Caki2 (cell line): ENCODE data around the gene LRBA. TPM values are rescaled to one million over a fixed set of nuclear protein-coding genes. Genes with fewer than 3 reads are reported as not detected.
"Not testable (repeated sequence)": the region's sequence is repeated elsewhere in the genome, so short reads cannot be mapped to it uniquely, and the experiment has no call there.

Experiments
- DNase-seq: peaks from one replicate; pipeline ENCODE4 v3.0.0-alpha.2; 2015; ENCODE audit warnings: low read depth
- in situ Hi-C: cut with HindIII; loops from 2 replicates; pipeline ENCODE4 v1.10.0; 2016; ENCODE audit warnings: low sequenced_read_pairs, low pct_unique_long_range_greater_than_20kb, mixed read lengths
- total RNA-seq: library from RNA; depleted of rRNA; stranded (reverse); fragments of >200 nt; shearing (Covaris generic); gene quantifications from 2 replicates; pipeline ENCODE4 v1.2.3, GENCODE V29; 2014; ENCODE audit warnings: low replicate concordance

LRBA gene
- total RNA-seq, 1 experiment from 2014 or later = 23.3 TPM

GRCh38 chr4:150541681-150542080 lies 473.4 kb downstream of the LRBA start:
- in situ Hi-C loops = no loop called here
- no peak for DNase-seq

- in situ Hi-C loops = no loop called here
- no peak for DNase-seq
Measured at GRCh38 chr4:150540959-150541360, 474.1 kb downstream of the LRBA start.

- in situ Hi-C loops = no loop called here
- no peak for DNase-seq
Measured at GRCh38 chr4:150540536-150540935, 474.5 kb downstream of the LRBA start.

- in situ Hi-C loops, DNase-seq: not testable (repeated sequence)
Measured at GRCh38 chr4:150537911-150538310, 477.2 kb downstream of the LRBA start.

GRCh38 chr4:150534818-150535217 lies 480.3 kb downstream of the LRBA start:
- no peak for DNase-seq
- in situ Hi-C loops = no loop called here

GRCh38 chr4:150533673-150534072 lies 481.4 kb downstream of the LRBA start:
- in situ Hi-C loops = no loop called here

GRCh38 chr4:150525321-150525868 lies 489.7 kb downstream of the LRBA start:
- peak; percentile 18 for DNase-seq
- in situ Hi-C loops = no loop called here

More at GRCh38 chr4:150533673-150534072, 481.4 kb downstream of the LRBA start:
- no peak for DNase-seq

GRCh38 chr4:150518559-150518958 lies 496.5 kb downstream of the LRBA start:
- in situ Hi-C loops = no loop called here
- peak; percentile 54 for DNase-seq

GRCh38 chr4:150515135-150515534 lies 499.9 kb downstream of the LRBA start:
- no peak for DNase-seq

GRCh38 chr4:150514709-150515108 lies 500.4 kb downstream of the LRBA start:
- in situ Hi-C loops = no loop called here
- DNase-seq = no peak

More at GRCh38 chr4:150515135-150515534, 499.9 kb downstream of the LRBA start:
- in situ Hi-C loops = no loop called here

- in situ Hi-C loops = no loop called here
- DNase-seq = no peak
Measured at GRCh38 chr4:150510176-150510865, 504.8 kb downstream of the LRBA start.

GRCh38 chr4:150507656-150508055 lies 507.4 kb downstream of the LRBA start:
- DNase-seq, in situ Hi-C loops: not testable (repeated sequence)

GRCh38 chr4:150501983-150502382 lies 513.1 kb downstream of the LRBA start:
- in situ Hi-C loops = no loop called here
- DNase-seq = no peak

GRCh38 chr4:150501009-150501727 lies 513.9 kb downstream of the LRBA start:
- in situ Hi-C loops = no loop called here
- DNase-seq = no peak

GRCh38 chr4:150497612-150498011 lies 517.5 kb downstream of the LRBA start:
- no peak for DNase-seq
- in situ Hi-C loops = no loop called here

- DNase-seq = no peak
- in situ Hi-C loops = no loop called here
Measured at GRCh38 chr4:150495550-150495949, 519.5 kb downstream of the LRBA start.

GRCh38 chr4:150493851-150494250 lies 521.2 kb downstream of the LRBA start:
- no peak for DNase-seq
- in situ Hi-C loops = no loop called here

GRCh38 chr4:150491132-150492049 lies 523.7 kb downstream of the LRBA start:
- in situ Hi-C loops = no loop called here
- DNase-seq = no peak
